Activated CD4-positive, CD25-positive, alpha-beta regulatory T cell treated with anti-CD3 and anti-CD28 coated beads, Interleukin-2, amount 50 U/mL, for 24 hours (primary cell): ENCODE measurements around the gene NPAS2.

Experiments used
- ATAC-seq, 2 donors: fragments of 150-1000 bp; cut with Tn5 transposase; one replicate each; pipeline ENCODE4 v1.10.0; 2021; ENCODE audit warnings: mild to moderate bottlenecking in 1 of 2, moderate library complexity in 1 of 2

NPAS2 gene

GRCh38 chr2:101025561-101025960 lies 205.6 kb downstream of the NPAS2 start:
- ATAC-seq, result no peak

GRCh38 chr2:101026253-101026701 lies 206.3 kb downstream of the NPAS2 start:
- ATAC-seq, result no peak

- no peak for ATAC-seq
Observed at GRCh38 chr2:101026923-101027469, 207.1 kb downstream of the NPAS2 start.

- no peak for ATAC-seq
Observed at GRCh38 chr2:101027852-101028251, 207.9 kb downstream of the NPAS2 start.

GRCh38 chr2:101030866-101031554 lies 211.1 kb downstream of the NPAS2 start:
- no peak for ATAC-seq

GRCh38 chr2:101032084-101032776 lies 212.3 kb downstream of the NPAS2 start:
- no peak for ATAC-seq

- ATAC-seq, result no peak
Observed at GRCh38 chr2:101036562-101036961, 216.6 kb downstream of the NPAS2 start.

- ATAC-seq, result no peak
Observed at GRCh38 chr2:101037161-101037755, 217.3 kb downstream of the NPAS2 start.

GRCh38 chr2:101038455-101039255 lies 218.7 kb downstream of the NPAS2 start:
- ATAC-seq, result no peak

- ATAC-seq, result no peak
Observed at GRCh38 chr2:101040072-101040471, 220.1 kb downstream of the NPAS2 start.

- no peak for ATAC-seq
Observed at GRCh38 chr2:101040761-101041160, 220.8 kb downstream of the NPAS2 start.

GRCh38 chr2:101041413-101041812 lies 221.5 kb downstream of the NPAS2 start:
- ATAC-seq, result no peak

GRCh38 chr2:101045330-101045729 lies 225.4 kb downstream of the NPAS2 start:
- no peak for ATAC-seq
